ENCODE results near the gene P4HA1.

The P4HA1 gene

DNA sequence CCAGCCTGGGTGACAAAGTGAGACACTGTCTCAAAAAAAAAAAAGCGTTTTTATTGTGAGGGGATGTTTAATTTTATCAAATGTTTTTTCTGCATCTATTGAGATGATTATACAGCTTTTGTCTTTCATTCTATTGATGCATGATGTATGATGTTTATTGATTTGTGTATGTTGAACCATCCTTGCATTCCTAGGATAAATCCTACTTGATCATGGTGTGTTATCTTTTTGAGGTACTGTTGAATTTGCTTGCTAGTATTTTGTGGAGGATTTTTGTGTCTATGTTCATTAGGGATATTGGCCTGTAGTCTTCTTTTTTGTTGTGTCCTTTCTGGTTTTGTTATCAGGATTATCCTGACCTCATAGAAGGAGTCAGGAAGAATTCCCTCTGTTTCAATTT lies 119.8 kb downstream of the P4HA1 start:
- TF ChIP-seq GATA2 (IDR thresholded peaks at IDR 0.05; ENCODE audit: low read depth, low read length) (no peak), GATA3 (IDR thresholded peaks at IDR 0.05; ENCODE audit: low read depth, low read length) (no peak)
